Omental fat pad (tissue), 4 donors: Measurements from ENCODE around the gene GABRA4. TPM values are rescaled to one million over a fixed set of nuclear protein-coding genes. Genes with fewer than 3 reads are reported as not detected.

Source experiments
- ATAC-seq: fragments of 150-250 bp; one replicate; pipeline ENCODE4 v1.9.1; 2016; ENCODE audit warnings: mild to moderate bottlenecking, moderate library complexity; ENCODE audit not compliant: low FRiP score
- DNase-seq: peaks from one replicate; pipeline ENCODE4 v3.0.0-alpha.2; 2019; ENCODE audit warnings: low spot score
- CTCF ChIP-seq, 3 donors: fragments of 450-650 bp; IDR thresholded peaks; one replicate each; pipeline ENCODE4 v1.5.1; 2016 to 2017; ENCODE audit warnings: antibody characterized with exemption in 3 of 3, mild to moderate bottlenecking in 3 of 3, moderate library complexity in 2 of 3
- total RNA-seq, 4 donors: library from RNA; depleted of rRNA; stranded (reverse); fragments of >200 nt; gene quantifications; one replicate each; pipeline ENCODE4 v1.1.0, GENCODE V29; 2016

Gene GABRA4
- total RNA-seq, 4 donors from 2014 or later: not detected

- no peak for ATAC-seq
- TF ChIP-seq CTCF (IDR thresholded peaks at IDR 0.05): no peak
- DNase-seq: no peak
Measured at GRCh38 chr4:46958742-46959488, 34.5 kb downstream of the GABRA4 start.

- DNase-seq (no peak), ATAC-seq (no peak)
- TF ChIP-seq CTCF (IDR thresholded peaks at IDR 0.05): no peak
Measured at GRCh38 chr4:46956451-46956850, 36.9 kb downstream of the GABRA4 start.

- DNase-seq (no peak), ATAC-seq (no peak)
- TF ChIP-seq CTCF (IDR thresholded peaks at IDR 0.05): no peak
Measured at GRCh38 chr4:46955601-46956000, 37.8 kb downstream of the GABRA4 start.

GRCh38 chr4:46954643-46955042, 38.7 kb downstream of the GABRA4 start:
- no peak for TF ChIP-seq CTCF (IDR thresholded peaks at IDR 0.05)
- no peak for ATAC-seq
- no peak for DNase-seq

GRCh38 chr4:46953564-46953963, 39.8 kb downstream of the GABRA4 start:
- no peak for TF ChIP-seq CTCF (IDR thresholded peaks at IDR 0.05)
- ATAC-seq: no peak

GRCh38 chr4:46952451-46952850, 40.9 kb downstream of the GABRA4 start:
- ATAC-seq (no peak), DNase-seq (no peak)
- no peak for TF ChIP-seq CTCF (IDR thresholded peaks at IDR 0.05)

More at GRCh38 chr4:46953564-46953963, 39.8 kb downstream of the GABRA4 start:
- no peak for DNase-seq

GRCh38 chr4:46950826-46951225, 42.6 kb downstream of the GABRA4 start:
- TF ChIP-seq CTCF (IDR thresholded peaks at IDR 0.05): no peak
- no peak for ATAC-seq

More at GRCh38 chr4:46950826-46951225, 42.6 kb downstream of the GABRA4 start:
- no peak for DNase-seq
